ENCODE measurements around the gene CD81.

CD81 gene

DNA sequence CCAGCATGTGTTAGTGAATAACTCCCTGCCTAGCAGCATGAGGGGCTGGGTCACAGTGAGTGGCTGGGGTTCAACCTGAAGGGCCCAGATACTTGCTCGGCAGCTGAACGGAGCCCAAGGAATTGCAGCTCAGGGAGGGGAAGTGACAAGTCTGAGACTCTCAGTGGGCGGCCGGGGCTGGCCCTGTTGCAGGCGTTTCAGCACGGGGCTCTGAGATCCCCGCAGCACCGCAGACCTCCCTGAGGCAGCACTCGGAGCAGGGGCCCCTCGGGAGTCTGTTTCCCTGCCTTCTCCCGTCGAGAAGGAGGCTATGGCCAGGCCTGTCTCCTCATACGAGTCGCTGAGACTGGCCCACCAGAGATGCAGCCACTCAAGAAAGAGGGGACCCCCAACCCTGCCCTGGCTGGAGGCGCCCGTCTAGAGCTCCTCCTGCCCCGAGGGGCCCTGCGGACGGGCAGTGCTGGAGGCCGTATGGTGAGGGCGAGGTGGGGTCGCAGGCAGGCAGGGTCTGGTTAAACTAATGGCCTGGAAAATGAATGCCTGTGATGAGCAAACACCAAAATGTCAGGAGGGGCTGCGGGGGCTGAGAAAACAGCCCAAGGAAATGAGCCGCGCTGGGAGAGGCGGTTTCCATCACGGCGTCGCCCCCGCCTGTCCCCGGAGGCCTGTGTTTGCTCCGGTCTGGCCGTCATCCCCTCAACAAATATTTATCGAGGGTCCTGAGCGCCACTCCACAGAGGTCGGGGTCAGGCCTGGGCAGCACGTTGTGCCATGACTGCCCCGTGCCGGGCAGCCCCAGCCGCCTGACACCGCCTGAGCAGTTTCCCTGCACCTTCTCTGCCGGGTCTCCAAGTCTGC lies 32.7 kb downstream of the CD81 start:
- no peak for DNase-seq

DNA sequence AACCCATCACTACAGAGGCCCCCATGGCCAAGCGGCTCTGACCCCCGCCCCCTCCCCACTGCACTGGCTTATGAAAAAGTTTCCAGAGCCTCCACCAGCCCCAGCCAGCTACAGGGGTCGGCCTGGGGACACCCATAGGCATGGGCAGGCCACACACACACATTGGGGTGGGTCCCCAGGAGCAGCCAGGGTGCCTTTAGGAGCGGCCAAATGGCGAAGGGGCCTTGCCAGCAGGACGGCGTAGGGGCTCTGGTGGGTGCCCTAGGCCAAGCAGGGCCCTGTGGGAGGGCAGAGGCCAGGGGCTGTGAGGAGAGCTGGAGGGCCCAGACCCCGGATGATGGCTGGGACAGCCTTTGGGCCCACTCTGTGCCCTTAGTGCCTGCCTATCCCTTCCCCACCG lies 33.5 kb downstream of the CD81 start:
- DNase-seq, result no peak

DNA sequence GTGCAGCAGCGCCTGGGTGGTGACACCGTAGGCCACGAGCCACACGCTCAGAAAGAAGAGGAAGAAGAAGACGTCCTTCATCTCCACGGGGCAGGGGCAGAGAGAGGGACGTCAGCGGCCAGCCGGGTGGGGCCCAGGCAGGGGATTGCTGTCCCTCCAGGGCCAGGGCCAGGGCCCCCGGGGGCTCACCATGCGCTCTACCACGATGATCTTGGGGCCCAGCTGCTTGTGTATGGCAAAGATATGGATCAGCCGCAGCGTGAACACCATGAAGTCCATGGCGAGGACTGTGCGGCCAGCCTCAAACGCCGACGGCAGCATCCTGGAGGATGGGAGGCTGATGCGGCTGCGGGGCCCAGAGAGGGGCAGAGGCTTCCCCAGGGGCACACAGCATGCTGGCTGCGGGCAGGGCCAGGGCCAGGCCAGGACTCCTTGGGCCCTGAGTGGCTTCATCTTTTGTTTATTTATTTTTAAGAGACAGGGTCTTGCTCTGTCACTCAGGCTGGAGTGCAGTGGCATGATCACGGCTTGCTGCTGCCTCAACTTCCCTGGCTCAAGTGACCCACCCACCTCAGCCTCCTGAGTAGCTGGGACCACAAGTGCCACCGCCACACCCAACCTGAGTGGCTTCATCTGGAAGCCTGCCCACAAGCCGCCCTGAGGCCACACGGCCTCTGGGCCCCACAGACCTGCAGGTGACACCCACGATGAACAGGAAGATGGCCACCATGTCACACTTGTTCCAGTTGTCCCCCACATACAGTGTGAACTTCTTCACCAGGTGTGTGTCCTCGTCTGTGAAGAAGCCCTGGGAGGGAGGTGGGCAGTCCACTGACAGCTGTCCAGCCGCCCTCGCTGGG lies 34.6 kb downstream of the CD81 start:
- DNase-seq, result no peak

DNA sequence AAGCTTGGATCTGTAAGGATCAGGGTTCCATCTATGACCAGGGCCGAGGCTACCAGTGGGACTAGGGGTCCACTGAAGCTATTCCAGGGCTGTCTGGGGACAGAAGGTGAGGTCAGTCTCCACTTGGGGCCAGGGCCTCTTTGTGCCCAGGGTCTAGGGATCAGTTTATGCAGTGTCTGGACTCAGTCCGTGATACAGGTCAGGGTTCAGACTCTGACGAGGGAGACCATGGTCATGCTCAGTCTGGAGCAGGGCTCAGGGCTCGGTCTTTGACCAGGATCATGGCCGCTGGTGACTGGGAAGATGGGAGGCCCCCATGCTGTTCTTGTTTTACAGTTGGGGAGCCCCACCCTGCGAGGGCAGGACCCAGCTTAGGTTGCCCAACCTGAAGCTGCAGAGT lies 35.2 kb downstream of the CD81 start:
- DNase-seq, result no peak

DNA sequence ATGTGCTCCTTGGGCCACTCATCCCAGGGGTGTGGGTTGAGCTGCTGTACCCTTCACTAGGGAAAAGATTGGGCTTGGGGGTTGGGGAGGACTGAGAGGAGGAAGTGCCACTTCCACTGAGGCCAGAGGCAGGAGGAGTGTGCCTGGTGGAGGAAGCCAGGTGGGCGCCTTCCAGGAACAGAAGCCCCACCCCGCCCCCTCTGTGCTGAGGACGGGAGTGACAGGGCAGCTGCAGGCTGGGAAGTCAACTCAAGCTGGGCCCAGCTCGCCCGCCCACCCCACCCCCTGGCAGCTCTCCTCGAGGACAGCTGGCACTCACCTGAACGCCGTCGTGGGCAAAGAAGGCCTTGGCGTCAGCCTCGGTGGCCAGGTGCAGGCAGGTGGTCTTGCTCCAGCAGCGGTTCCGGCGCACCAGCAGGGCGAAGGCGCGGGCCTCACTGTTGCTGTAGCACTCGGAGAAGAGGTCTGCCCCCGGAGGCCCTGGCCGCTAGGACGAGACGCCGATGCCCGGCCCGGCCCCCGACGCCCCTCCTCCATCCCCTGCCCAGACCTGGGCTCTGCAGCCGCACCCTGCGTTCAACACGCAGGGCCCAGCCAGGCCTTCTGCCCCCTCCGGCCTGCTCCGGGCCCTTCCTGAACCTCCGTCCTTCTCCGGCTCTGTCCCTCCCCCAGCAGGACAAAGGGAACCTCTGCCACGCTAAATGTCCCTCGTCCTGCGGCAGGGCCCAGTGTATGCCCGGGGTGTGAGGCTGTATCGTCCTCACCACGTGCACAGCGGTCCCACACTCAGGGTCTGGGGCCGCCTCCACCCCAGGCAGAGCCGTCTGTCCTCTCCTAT lies 36.9 kb downstream of the CD81 start:
- DNase-seq, result no peak

DNA sequence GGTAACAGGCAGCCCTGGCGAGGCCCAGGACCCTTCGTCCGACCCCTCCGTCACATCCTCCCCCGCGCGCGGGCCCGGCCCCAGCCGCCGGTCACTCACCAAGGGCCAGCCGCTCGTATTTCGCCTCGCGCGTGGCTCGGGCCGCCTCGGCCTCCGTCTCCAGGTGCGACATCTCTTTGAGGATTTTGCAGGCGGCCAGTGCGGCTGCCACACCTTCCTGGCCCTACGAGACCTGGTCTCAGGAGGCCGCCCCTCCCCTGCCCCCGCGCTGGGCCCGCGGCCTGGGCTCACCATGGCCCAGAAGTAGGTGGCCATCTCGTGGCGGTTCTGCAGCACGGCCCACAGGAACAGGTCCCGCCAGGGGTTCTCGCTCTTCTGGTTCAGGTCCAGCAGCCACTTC lies 37.5 kb downstream of the CD81 start:
- DNase-seq, result no peak

DNA sequence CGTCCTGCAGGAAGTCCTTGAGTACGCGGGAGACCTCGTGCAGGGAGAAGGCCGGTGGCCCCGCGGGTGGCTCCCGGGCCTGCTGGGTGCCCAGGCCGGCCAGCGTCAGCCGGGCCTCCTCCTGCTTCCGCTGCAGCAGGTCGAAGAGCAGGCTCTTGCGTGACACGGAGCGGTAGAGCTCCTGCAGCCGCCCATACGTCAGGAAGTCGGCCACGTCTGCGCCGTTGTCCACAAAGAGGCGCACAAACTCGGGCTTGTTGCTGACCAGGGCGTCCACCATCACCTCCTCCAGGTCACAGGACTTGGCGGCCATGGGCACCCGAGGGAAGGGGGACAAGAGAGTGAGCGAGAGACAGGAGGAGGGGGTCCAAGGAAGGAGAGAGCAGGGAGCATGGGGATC lies 38.1 kb downstream of the CD81 start:
- DNase-seq, result no peak

DNA sequence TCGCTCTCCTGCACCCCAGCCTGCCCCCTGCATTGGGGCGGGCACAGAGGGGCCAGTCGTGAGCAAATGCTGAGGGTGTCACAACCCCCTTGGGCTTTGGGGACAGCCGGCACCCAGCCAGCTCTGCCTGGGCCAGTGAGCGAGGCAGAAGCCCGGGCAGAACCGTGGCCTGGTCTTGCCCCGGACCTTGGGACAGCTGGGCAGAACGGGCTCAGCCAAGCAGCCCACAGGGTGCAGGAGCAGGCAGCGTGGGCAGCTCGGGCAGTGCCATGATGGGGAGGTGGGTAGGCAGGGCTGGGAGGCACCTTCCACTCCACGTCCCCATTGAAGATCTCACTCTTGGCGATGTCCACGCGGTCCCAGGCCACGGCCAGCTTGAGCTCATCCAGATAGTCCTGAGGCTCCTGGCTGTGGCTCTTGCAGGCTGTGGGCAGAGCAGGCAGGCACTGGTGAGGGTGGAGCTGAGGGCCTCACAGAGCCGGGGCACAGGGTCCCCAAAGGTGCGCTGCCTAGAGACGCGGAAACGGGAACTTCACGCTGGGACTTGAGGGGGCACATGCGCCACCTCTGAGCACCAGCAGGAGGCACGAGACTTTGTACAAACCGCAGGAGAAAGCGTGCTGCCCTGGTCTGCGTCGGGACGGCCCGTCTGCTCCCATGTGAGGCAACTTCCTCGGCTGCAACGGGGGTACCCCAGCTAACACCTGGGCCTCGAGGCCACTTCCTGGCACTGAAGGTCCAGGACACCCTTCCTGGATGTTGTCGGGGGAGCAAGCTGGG lies 38.7 kb downstream of the CD81 start:
- no peak for DNase-seq

DNA sequence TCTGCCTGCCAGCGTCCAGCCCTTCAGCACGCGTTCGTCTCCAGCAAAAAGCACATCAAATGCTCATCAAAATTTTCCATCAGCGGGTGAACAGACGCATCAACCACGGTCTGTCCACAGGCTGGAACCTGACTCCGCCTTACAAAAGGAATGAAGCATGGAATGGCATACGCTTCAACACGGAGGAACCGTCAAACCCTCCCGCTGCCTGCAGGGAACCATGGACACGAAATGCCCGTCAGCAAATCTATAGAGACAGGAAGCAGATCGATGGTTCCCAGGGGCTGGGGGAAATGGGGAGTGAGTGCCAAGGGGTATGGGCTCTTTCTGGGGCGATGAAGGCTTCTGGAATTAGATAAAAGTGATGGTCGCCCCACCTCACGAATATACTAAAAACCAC lies 39.7 kb downstream of the CD81 start:
- no peak for DNase-seq

DNA sequence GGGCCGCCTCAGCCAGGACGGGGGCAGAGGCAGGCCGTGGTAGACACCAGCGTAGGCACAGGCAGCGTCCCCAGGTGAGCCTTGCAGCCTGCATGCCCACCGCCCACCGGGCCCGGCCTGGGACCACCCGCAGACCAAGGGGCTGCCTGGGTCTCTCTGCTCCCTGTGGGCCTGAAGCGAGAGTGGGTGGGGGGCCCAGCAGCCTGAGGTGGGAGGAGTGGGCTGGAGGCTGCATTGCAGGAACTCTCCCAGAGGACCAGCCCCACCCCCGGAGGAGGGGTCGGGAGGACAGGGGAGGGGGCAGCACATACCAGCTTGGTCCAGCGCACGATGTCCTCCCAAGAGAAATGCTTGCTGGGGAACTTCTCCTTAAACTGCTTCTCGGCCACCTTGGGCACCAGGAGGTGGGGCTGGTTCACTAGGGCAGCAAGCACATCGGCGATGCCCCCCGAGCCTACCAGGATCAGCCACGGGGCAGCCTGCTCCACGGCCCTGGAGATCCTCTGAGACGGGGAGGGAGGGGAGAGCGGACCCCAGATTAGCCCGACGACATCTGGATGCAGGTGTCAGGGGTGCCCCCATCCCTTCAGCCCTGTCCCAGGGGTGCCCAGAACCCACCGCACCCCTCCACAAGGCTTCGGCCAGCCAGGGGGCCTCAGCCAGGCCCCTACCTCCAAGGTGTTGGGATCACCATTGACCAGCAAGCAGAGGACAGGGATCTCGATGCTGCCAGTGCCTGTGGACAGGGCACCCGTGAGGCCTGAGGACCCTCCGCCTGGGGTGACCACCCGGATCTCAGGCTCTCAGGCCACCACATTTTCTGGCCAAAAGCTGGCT lies 41.0 kb downstream of the CD81 start:
- no peak for DNase-seq

DNA sequence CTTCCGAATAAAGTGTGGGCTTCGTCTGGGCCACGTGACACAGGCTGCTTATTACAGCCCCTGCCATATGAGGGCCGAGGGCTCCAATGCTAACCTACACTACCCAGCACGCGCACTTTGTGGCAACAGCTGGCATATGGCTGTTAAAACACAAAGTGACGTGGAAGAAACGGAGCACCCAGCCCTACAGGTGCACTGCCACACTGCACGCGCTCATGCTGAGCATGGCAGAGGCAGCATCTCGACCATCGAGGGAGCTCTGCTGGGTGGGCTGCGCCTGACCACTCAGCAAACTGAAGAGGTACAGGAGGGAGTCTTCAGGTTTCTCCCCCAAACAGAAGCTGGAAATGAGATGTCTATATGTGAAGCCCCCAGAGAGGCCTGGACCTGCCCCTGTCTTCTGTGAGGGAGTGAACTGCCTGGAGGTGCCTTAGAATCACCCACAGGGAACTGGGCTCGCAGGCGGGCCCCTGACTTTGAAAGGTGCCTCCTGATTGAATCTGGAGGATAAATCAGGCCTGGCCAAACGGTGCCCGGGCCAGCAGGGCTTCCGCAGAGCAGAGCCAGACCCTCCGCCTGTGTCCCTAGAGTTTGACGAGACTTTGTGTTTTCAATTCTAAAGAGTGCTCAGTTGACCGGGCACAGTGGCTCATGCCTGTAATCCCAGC lies 41.7 kb downstream of the CD81 start:
- DNase-seq, result no peak

DNA sequence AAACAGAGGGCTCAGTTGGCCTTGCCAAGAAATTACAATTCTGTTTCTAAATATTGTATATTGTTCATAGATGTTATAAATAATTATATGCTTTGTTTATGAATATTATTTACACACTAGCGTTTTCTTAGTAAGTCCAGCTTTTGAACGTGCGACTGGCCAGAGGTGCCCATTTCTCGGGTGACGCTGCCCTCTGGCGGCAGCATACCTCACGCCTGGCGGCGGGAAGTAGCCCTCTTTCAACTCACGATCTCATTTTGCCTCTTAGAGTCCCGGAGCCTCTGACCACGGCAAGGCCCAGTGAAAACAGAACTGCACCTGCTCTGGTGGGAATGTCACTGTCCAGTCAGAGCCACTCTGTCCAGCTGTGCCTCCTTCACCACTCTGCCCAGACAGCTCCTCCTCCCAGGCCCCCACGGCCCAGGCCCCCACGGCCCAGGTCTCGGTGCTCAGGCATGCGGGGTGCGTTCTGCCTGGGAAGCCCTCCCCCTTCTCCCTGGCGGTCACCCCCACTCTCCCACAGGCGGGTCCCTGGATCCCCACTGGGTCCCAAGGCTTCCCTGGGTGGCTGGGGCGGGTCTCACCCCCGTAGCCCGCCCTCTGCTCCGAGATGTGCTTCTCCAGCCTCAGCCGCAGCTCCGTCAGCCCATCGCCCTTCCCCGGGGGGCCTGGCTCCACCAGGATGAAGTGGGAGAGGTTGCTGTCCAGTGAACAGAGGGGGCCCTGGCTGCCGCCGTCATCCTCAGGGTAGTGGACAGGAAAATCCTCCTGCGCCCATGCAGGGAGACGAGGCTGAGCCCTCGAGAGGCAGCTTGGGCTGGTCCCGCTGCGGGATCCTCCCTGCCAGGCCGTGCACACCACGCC lies 42.8 kb downstream of the CD81 start:
- no peak for DNase-seq

DNA sequence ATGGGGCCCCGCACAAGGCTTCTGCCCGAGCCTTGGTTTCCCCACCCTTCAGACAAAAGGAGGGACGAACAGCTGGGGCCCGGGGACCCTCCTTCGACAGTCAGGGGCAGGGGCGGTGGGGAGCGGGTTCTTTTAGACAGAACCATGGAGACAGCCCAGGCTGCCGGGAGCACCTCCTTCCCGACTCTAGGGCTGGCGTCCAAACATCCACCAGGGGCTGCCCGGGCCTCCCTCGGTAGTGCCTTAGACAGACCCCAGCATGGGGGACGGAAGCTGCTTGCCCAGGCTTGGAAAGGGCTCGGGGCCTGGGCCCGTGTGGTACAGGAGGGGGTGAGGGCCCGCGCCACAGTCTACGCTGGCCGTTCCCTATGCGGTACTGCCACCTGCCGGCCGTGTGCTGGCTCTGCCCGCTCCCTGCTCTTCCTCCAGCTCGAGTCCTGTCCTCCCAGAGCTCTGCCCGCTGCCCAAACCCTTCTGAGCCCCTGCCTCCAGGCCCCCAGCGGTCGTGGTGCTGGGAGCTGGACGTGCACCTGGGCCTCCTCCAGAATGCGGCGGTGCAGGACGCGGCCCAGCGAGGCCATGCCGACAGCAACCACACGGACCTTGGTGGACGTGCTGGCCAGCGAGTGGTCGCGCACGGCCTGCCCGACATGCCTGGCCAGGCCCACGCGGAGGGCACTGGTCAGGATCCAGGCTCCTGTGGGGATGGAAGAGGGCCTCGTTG lies 43.6 kb downstream of the CD81 start:
- DNase-seq, result no peak

DNA sequence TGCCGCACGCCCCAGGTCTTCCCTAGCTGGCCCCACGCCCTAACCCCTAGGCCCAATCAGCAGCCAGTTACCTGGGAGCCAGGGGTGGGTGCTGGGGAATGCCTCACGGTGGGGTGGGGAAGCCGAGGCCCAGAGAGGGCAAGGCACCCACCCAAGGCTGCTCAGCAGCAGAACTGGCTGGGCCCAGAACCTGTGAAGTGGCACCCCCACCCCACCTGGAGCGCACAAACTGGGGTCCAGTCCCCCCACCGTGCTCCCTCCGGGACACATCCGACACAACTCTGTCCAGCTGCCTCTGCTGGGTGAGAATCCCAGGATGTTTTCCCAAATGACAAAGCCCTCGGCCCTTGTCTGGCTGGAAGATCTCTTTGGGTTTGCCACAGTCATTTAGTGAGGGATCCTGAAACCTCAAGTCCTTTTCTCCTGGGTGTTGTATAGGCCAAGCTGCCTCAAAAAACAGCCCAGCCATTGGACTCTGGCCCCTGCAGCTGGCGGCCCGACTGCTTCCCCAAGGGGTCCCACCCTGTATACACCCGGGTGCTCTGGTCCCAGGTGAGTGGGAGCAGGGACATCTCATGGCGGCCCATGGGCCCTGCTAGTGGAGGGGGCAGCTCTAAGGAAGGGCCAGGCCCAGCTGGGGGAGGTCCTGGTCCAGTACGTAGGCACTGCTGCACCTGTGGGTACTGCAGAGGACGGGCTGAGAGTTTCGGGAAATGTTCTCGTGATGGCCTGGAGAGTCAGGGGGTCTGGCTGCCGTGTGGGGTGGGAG lies 44.3 kb downstream of the CD81 start:
- DNase-seq, result no peak

DNA sequence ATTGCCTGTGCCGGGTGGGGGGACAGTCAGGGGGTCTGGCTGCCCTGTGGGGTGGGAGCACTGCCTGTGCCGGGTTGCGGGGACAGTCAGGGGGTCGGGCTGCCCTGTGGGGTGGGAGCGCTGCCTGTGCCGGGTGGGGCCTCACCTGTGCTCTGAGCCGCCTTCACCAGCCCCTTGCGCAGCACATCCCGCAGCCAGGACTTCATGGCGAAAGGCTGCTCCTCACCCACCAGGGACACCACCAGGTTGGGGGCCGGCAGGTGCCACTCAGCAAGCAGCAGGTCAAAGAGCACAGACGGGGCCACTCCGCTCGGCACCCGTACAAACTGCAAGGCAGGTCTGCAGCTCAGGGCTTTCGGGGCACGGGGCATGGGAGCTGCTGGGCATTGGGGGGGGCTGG lies 44.9 kb downstream of the CD81 start:
- no peak for DNase-seq

DNA sequence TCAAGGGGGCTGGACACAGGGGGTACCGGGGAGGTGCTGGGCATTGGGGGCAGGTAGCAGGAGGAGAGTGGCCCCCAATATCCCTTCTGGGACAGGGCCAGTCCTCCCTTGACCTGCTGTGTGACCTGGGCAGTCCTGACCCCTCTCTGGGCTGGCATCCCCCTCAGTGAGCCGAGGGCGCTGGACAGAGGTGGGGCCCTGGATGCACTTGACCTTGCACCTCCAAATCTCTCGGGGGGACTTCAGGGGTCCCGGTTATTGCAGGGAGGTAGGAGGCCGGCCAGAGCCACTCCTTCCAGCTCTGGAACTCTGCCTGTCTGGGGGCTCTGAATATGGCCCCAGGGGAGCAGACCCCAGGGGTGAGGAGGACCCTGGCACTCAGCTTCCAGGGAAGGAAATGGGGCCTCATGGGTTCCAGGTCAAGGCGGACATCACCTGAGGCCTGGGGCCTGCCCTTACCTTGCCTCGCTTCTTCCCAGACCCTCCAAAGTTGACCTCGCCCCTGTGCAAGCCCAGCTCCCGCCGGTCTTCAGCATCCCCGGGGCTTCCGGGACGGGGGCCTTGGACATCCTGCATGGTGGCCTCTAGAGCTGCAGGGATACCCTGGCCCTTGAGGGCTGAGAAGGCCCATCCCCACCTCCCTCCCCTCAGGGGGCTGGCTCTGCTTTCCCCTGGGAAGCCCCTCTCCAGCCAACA lies 45.5 kb downstream of the CD81 start:
- no peak for DNase-seq

DNA sequence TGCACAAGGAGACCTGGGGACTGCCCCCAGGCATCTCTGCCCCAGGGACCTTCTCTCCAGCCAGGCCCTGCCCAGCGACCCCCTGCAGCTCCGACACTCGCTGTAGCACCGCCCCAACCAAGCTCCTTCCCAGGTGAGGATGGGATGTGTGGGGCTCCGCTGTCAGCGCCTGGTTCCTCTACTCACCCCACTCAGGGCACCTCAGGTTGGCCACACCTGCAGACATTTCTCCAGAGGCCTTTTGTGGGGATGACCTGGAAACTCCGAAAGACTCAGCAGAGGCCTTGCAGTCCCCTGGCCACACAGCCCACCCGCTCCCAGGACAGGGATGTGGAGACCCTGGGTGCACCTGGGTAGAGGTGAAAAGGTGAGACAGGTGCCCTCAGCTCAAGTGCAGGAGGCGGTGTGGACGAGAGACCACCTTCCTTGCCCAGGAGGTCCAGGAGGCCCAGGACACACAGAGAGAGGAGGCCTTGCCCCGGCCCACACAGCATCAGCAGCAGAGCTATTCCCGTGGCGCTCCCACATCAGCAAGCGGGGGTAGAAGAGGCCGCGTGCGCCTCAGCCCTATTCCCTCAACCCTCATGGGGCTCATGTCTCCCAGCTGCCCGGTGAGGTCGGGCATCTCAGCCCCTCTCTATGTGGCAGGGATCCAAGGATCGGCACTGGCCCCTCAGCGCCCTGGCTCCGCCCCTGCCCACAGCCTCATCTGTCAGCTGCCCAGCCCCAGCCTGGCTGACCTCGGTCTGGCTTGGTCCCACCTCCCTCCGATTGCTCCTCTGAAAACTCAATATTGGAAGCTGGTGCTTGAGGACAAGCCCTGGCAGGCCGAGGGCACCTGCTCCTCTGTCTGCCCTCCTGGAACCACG lies 46.3 kb downstream of the CD81 start:
- no peak for DNase-seq
